ENCODE measurements around the gene TLX2. TPM values are rescaled to one million over a fixed set of nuclear protein-coding genes. Genes with fewer than 3 reads are reported as not detected.

Gene TLX2
- total and polyA plus RNA-seq, 2 of the 8 experiments (the other 6 are each of a cell fraction or from before 2014, with no cell fraction given), result 0.06 to 0.17 TPM

GRCh38 chr2:74495440-74495839 lies 18.8 kb upstream of the TLX2 start:
- no peak overlapping the region for H4K91ac ChIP-seq (replicated peaks; ENCODE audit: insufficient read length, low read length)
- 75% methylated on average over 1 of the region's 1 CpG; no CpG with 5 or more reads in 1 of the 2 experiments for WGBS, 2 experiments (ENCODE audit: extremely low coverage in 1 of 2, insufficient coverage in 1 of 2, insufficient read length in 1 of 2, insufficient replicate concordance in 2 of 2, low coverage in 1 of 2, low lambda C conversion rate in 2 of 2, missing lambda C conversion rate in 1 of 2)
- TF ChIP-seq SP1 (IDR thresholded peaks at IDR 0.05; ENCODE audit: low read depth, low read length), result no peak
- TF ChIP-seq USF2 (IDR thresholded peaks at IDR 0.05; ENCODE audit: low read length), result no peak
- TF ChIP-seq PHF8 (conservative IDR thresholded peaks at IDR 0.05; ENCODE audit: low read depth, low read length), result no peak
- TF ChIP-seq CTBP2 (IDR thresholded peaks at IDR 0.05; ENCODE audit: borderline replicate concordance, insufficient read depth, insufficient read length, low read length), result no peak
- TF ChIP-seq RBBP5 (IDR thresholded peaks at IDR 0.05; ENCODE audit: borderline replicate concordance, low read depth, low read length), result no peak
- TF ChIP-seq MAFK (IDR thresholded peaks at IDR 0.05; ENCODE audit: low read depth, low read length), result no peak
- no peak for TF ChIP-seq BCL11A (IDR thresholded peaks at IDR 0.05; ENCODE audit: low read depth in 2 of 2, low read length in 2 of 2)
- no peak for TF ChIP-seq TBP (IDR thresholded peaks at IDR 0.05; ENCODE audit: low read depth, low read length)
- no peak for TF ChIP-seq TEAD4 (IDR thresholded peaks at IDR 0.05; ENCODE audit: low read depth, low read length)
- no peak for TF ChIP-seq BRCA1 (IDR thresholded peaks at IDR 0.05; ENCODE audit: low read depth, low read length)
- no peak for TF ChIP-seq HDAC6 (IDR thresholded peaks at IDR 0.05; ENCODE audit: low read depth, low read length)
- TF ChIP-seq SIN3A (conservative IDR thresholded peaks at IDR 0.05 in 1 of 2, IDR thresholded peaks at IDR 0.05 in 1 of 2; ENCODE audit: low read depth in 1 of 2, low read length in 2 of 2), result no peak
- TF ChIP-seq ASH2L (IDR thresholded peaks at IDR 0.05; ENCODE audit: low read length), result no peak

More at GRCh38 chr2:74495440-74495839, 18.8 kb upstream of the TLX2 start:
- ChIA-PET CTCF (ENCODE audit: partially characterized antibody) (interaction anchor here (0.9 to 2.1 kb wide), 2 partner anchors 12 to 93 kb away, joined by 3 to 8 read pairs; partner anchors contain the start of genes CCDC142 and TTC31), POLR2A (ENCODE audit: partially characterized antibody) (interaction anchor here (0.7 to 9.4 kb wide), 8 partner anchors 9 to 37 kb away, joined by 3 to 73 read pairs (median 18); partner anchors contain the start of genes AUP1, CCDC142, HTRA2 and MOGS)
- peaks cover 43 to 56% (median 54%) of the 10 kb centered on the region in 4 experiments for H3K27me3 ChIP-seq (replicated peaks in 1 of 4; ENCODE audit: control insufficient read depth in 3 of 4, extremely low read depth in 1 of 4, insufficient read depth in 3 of 4, low read length in 3 of 4)
- no peak overlapping the region for H2BK15ac ChIP-seq (ENCODE audit: low read length)
- H2BK12ac ChIP-seq (ENCODE audit: low read depth, low read length), result no peak overlapping the region
- no peak for FAIRE-seq
- H3K14ac ChIP-seq (ENCODE audit: insufficient read length), result no peak overlapping the region
- H2BK20ac ChIP-seq (ENCODE audit: low read length), result no peak overlapping the region
- no peaks in the 10 kb centered on the region for H3K79me1 ChIP-seq (ENCODE audit: low read depth, low read length)
- H3K23me2 ChIP-seq (ENCODE audit: low read depth, low read length), result peaks cover 20% of the 10 kb centered on the region; the same call in 1 of the 2 replicates
- no peak overlapping the region for H2AK5ac ChIP-seq (ENCODE audit: low read depth, low read length)
- H3K23ac ChIP-seq (ENCODE audit: insufficient read length), result no peak overlapping the region
- peaks cover 1 to 12% of the 10 kb centered on the region in 2 experiments for H4K20me1 ChIP-seq (replicated peaks in 1 of 2; ENCODE audit: control insufficient read depth in 1 of 2, insufficient read depth in 2 of 2, low read length in 2 of 2)
- H2AFZ ChIP-seq (ENCODE audit: low read length), result no peak overlapping the region
- H2BK5ac ChIP-seq (ENCODE audit: low read depth, low read length), result no peak overlapping the region
- H4K8ac ChIP-seq (ENCODE audit: extremely low read depth, insufficient read depth, low read length), result no peak overlapping the region
- peaks cover 3 to 26% (median 13%) of the 10 kb centered on the region in 4 experiments for H3K4me1 ChIP-seq (replicated peaks in 1 of 4; ENCODE audit: control insufficient read depth in 3 of 4, insufficient read depth in 4 of 4, low read length in 3 of 4)
- H3K27ac ChIP-seq (ENCODE audit: low read depth, low read length), result no peak overlapping the region
- H2BK120ac ChIP-seq (replicated peaks; ENCODE audit: low read depth, low read length), result no peak overlapping the region
- H4K5ac ChIP-seq (ENCODE audit: insufficient read length, low read depth, low read length), result no peak overlapping the region
- H3K36me3 ChIP-seq (ENCODE audit: control insufficient read depth in 2 of 4, insufficient read depth in 4 of 4, low read length in 3 of 4), result peaks cover 7 to 20% (median 17%) of the 10 kb centered on the region in 4 experiments
- no peaks in the 10 kb centered on the region for H3K79me2 ChIP-seq (ENCODE audit: control insufficient read depth in 1 of 2, insufficient read depth in 2 of 2, low read length in 2 of 2)
- H3K9ac ChIP-seq (replicated peaks in 1 of 4; ENCODE audit: extremely low read depth in 1 of 4, low read depth in 3 of 4, low read length in 3 of 4), result no peak overlapping the region
- no peak overlapping the region for H3K4ac ChIP-seq (replicated peaks; ENCODE audit: insufficient read length, low read depth, low read length)
- no peak overlapping the region for H3K56ac ChIP-seq (replicated peaks; ENCODE audit: insufficient read length, low read depth, low read length)
- H3K18ac ChIP-seq (ENCODE audit: extremely low read depth, low read length), result no peak overlapping the region
- DNase-seq (ENCODE audit: low read depth in 1 of 2, low spot score in 2 of 2), result no peak
- H3K9me3 ChIP-seq (ENCODE audit: insufficient read depth in 2 of 2, low read depth in 1 of 2, low read length in 1 of 2), result no peaks in the 10 kb centered on the region
- no peak overlapping the region for H3K4me2 ChIP-seq (ENCODE audit: insufficient read depth in 1 of 2, low read depth in 2 of 2, low read length in 2 of 2)
- no peak overlapping the region for H3K4me3 ChIP-seq (ENCODE audit: extremely low read depth in 1 of 4, insufficient read depth in 2 of 4, low read depth in 3 of 4, low read length in 4 of 4)

All from H1 (cell line).